Endodermal cell (in vitro differentiated cells): ENCODE data around the gene AK4. TPM values are rescaled to one million over a fixed set of nuclear protein-coding genes. Genes with fewer than 3 reads are reported as not detected.

Source experiments
- DNase-seq: peaks from one replicate; pipeline ENCODE4 v3.0.0-alpha.2; 2017
- H3K27ac ChIP-seq: 2 replicates; pipeline ENCODE4 v1.5.1; 2013; ENCODE audit warnings: mild to moderate bottlenecking, low read depth, low read length, moderate library complexity
- H3K27me3 ChIP-seq: 2 replicates; pipeline ENCODE4 v1.6.1; 2013; ENCODE audit warnings: mild to moderate bottlenecking, low read length, moderate library complexity; ENCODE audit not compliant: insufficient read depth, control insufficient read depth, poor library complexity, severe bottlenecking
- H3K36me3 ChIP-seq: 2 replicates; pipeline ENCODE4 v1.7.0; 2013; ENCODE audit warnings: mild to moderate bottlenecking, low read length, moderate library complexity; ENCODE audit not compliant: control insufficient read depth, insufficient read depth
- H3K4me1 ChIP-seq: one replicate; pipeline ENCODE4 v1.7.0; 2013; ENCODE audit warnings: low read length; ENCODE audit not compliant: control insufficient read depth, insufficient read depth
- H3K4me3 ChIP-seq: 2 replicates; pipeline ENCODE4 v1.5.1; 2013; ENCODE audit warnings: mild to moderate bottlenecking, low read length, moderate library complexity
- H3K9ac ChIP-seq: 2 replicates; pipeline ENCODE4 v1.6.1; 2013; ENCODE audit warnings: mild to moderate bottlenecking, low read length, moderate library complexity; ENCODE audit not compliant: poor library complexity, severe bottlenecking; ENCODE audit errors: extremely low read depth
- H3K9me3 ChIP-seq: 2 replicates; pipeline ENCODE4 v1.6.1; 2013; ENCODE audit warnings: mild to moderate bottlenecking, low read length, moderate library complexity; ENCODE audit not compliant: control insufficient read depth
- H3K27ac Mint-ChIP-seq: 2 replicates; pipeline ENCODE4 v1.8.0; 2020; ENCODE audit warnings: mixed read lengths
- H3K27me3 Mint-ChIP-seq: 2 replicates; pipeline ENCODE4 v1.8.0; 2021; ENCODE audit warnings: mild to moderate bottlenecking, mixed read lengths; ENCODE audit not compliant: insufficient read depth
- H3K36me3 Mint-ChIP-seq: 2 replicates; pipeline ENCODE4 v1.8.0; 2020; ENCODE audit warnings: low read depth, mixed read lengths
- H3K4me1 Mint-ChIP-seq: 2 replicates; pipeline ENCODE4 v1.8.0; 2020; ENCODE audit warnings: mixed read lengths
- H3K4me3 Mint-ChIP-seq: 2 replicates; pipeline ENCODE4 v1.8.0; 2020; ENCODE audit warnings: mild to moderate bottlenecking, moderate library complexity, mixed read lengths
- H3K9me3 Mint-ChIP-seq: 2 replicates; pipeline ENCODE4 v1.8.0; 2020; ENCODE audit warnings: mild to moderate bottlenecking, mixed read lengths
- WGBS, 2 experiments: methylation state at CpG; one replicate each; pipeline versions ENCODE4 v1.1.5 to v1.1.7; 2013; ENCODE audit warnings: missing lambda C conversion rate in 2 of 2, mixed read lengths in 1 of 2; ENCODE audit not compliant: insufficient coverage in 1 of 2, insufficient read length in 1 of 2; 5-methylcytosine and 5-hydroxymethylcytosine counted together
- total RNA-seq, 2 donors: library from RNA; stranded (reverse); fragmentation: NEBNext Ultra II Directional in 1 of 2; extraction: Animal tissue kit (Norgen Biotek cat#: 25700) in 1 of 2; gene quantifications; 2 replicates in 1 of 2; 3 replicates in 1 of 2; pipeline ENCODE4 v1.2.1, GENCODE V29; 2021
- TF ChIP-seq, protein P1 (sequence below): fragments of 200-600 bp; sonication (generic); conservative IDR thresholded peaks from 2 replicates; pipeline ENCODE4 v1.5.0; 2021; ENCODE audit warnings: antibody characterized with exemption, mild to moderate bottlenecking

Gene AK4
- total RNA-seq, 2 donors from 2014 or later, result 118 to 139 TPM

DNA sequence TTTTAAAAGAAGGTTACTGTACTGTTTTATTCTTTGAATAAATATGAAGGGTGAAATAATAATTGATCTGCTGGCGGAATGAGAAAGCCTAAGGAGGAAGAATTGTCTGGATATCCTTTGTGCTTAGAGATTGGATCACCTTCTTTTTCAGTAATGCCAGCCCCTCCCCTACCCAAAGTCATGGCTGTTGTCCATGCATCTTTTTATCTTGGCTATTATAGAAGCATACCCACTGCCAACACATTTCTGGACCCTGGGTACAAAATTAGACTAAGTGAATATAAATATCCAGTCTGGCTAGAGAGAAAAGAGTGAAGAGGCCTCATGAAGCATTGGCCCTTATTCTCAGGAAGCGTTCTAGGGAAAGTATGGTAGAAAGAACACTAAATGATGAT is 28.1 kb downstream of the AK4 start:
- WGBS, 2 experiments, result 95 to 100% methylated on average over 2 of the region's 2 CpGs
- Histone ChIP-seq H3K36me3 (no peaks in the 10 kb centered on the region), H3K27ac (no peak overlapping the region), H3K4me1 (peaks cover 7% of the 10 kb centered on the region), H3K4me3 (no peak overlapping the region), H3K9ac (no peak overlapping the region), H3K9me3 (no peaks in the 10 kb centered on the region), H3K27me3 (no peaks in the 10 kb centered on the region)
- Mint-ChIP-seq H3K9me3 (no peaks in the 10 kb centered on the region), H3K4me3 (no peak overlapping the region), H3K36me3 (no peaks in the 10 kb centered on the region), H3K27ac (no peak overlapping the region), H3K27me3 (no peaks in the 10 kb centered on the region), H3K4me1 (peaks cover 55% of the 10 kb centered on the region)
- TF ChIP-seq, protein P1, sequence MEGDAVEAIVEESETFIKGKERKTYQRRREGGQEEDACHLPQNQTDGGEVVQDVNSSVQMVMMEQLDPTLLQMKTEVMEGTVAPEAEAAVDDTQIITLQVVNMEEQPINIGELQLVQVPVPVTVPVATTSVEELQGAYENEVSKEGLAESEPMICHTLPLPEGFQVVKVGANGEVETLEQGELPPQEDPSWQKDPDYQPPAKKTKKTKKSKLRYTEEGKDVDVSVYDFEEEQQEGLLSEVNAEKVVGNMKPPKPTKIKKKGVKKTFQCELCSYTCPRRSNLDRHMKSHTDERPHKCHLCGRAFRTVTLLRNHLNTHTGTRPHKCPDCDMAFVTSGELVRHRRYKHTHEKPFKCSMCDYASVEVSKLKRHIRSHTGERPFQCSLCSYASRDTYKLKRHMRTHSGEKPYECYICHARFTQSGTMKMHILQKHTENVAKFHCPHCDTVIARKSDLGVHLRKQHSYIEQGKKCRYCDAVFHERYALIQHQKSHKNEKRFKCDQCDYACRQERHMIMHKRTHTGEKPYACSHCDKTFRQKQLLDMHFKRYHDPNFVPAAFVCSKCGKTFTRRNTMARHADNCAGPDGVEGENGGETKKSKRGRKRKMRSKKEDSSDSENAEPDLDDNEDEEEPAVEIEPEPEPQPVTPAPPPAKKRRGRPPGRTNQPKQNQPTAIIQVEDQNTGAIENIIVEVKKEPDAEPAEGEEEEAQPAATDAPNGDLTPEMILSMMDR, result no peak
- no peak for DNase-seq

DNA sequence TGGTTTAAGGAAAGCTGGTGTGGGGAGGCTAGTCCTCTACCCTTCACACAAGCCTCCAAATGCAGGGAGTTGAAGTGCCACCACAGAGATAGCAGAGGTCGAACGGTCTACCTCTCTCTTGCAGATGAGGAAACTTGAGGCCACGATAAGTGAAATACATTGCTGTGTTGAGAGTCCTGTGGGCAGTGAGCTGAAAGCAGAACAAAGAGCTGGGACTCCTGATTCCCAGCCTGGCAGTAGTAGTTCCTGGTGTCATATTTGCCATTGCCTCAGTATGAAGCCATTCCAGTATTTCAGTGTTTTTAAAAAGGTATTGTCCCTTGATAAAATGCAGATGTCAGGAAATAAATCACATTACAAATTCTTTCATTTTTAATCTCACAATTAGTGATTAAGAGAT is 28.6 kb downstream of the AK4 start:
- no peaks in the 10 kb centered on the region for H3K9me3 ChIP-seq
- H3K36me3 Mint-ChIP-seq, result no peaks in the 10 kb centered on the region
- no peak overlapping the region for H3K9ac ChIP-seq
- H3K4me3 ChIP-seq, result no peak overlapping the region
- H3K36me3 ChIP-seq, result no peaks in the 10 kb centered on the region
- TF ChIP-seq, protein P1, result no peak
- H3K9me3 Mint-ChIP-seq, result no peaks in the 10 kb centered on the region
- WGBS, 2 experiments, result 90% methylated on average over 3 of the region's 3 CpGs
- no peaks in the 10 kb centered on the region for H3K27me3 Mint-ChIP-seq
- no peak overlapping the region for H3K4me3 Mint-ChIP-seq
- H3K4me1 ChIP-seq, result peaks cover 7% of the 10 kb centered on the region
- H3K27ac Mint-ChIP-seq, result peak overlapping the region; percentile 56
- no peak for DNase-seq
- no peak overlapping the region for H3K27ac ChIP-seq
- no peaks in the 10 kb centered on the region for H3K27me3 ChIP-seq
- H3K4me1 Mint-ChIP-seq, result peaks cover 55% of the 10 kb centered on the region

- Histone ChIP-seq H3K9me3 (no peaks in the 10 kb centered on the region), H3K4me1 (peaks cover 9% of the 10 kb centered on the region), H3K4me3 (no peak overlapping the region), H3K36me3 (no peaks in the 10 kb centered on the region), H3K27me3 (no peaks in the 10 kb centered on the region), H3K27ac (no peak overlapping the region), H3K9ac (no peak overlapping the region)
- TF ChIP-seq, protein P1, result no peak
- Mint-ChIP-seq H3K27me3 (no peaks in the 10 kb centered on the region), H3K4me3 (no peak overlapping the region), H3K9me3 (no peaks in the 10 kb centered on the region), H3K27ac (no peak overlapping the region), H3K36me3 (no peaks in the 10 kb centered on the region), H3K4me1 (peaks cover 56% of the 10 kb centered on the region)
- DNase-seq, result no peak
- 79 to 84% methylated on average over 3 to 4 of the region's 4 CpGs for WGBS, 2 experiments
These were observed 29.5 kb downstream of the AK4 start for GRCh38 chr1:65177457-65177856.
